Keratinocyte (primary cell): ENCODE measurements around the gene GPC5. TPM values are rescaled to one million over a fixed set of nuclear protein-coding genes. Genes with fewer than 3 reads are reported as not detected.

Experiments used
- DNase-seq: peaks from one replicate; pipeline ENCODE4 v3.0.0-alpha.2; 2011; ENCODE audit warnings: low read depth, missing footprints, low spot score
- FAIRE-seq: peaks from 2 replicates; lab custom pipeline; 2011; peaks lifted over from hg19 to GRCh38; lab: Jason Lieb, UNC
- H2AFZ ChIP-seq: 2 replicates; pipeline ENCODE4 v1.6.0; 2012; ENCODE audit warnings: low read length, control low read depth, inconsistent platforms; ENCODE audit not compliant: control insufficient read depth
- H3K27ac ChIP-seq: 2 replicates; pipeline ENCODE4 v1.5.1; 2011; ENCODE audit warnings: low read length; ENCODE audit not compliant: control insufficient read depth, insufficient read depth
- H3K27me3 ChIP-seq: 3 replicates; pipeline ENCODE4 v1.6.0; 2011; ENCODE audit warnings: low read length; ENCODE audit not compliant: control insufficient read depth, insufficient read depth; ENCODE audit errors: extremely low read depth
- H3K36me3 ChIP-seq, 2 experiments: 2 replicates in 1 of 2; 3 replicates in 1 of 2; pipeline ENCODE4 v1.5.1; 2011; ENCODE audit warnings: low read length in 2 of 2, mild to moderate bottlenecking in 1 of 2; ENCODE audit not compliant: control insufficient read depth in 2 of 2, insufficient read depth in 2 of 2; ENCODE audit errors: extremely low read depth in 1 of 2
- H3K4me1 ChIP-seq: 3 replicates; pipeline ENCODE4 v1.5.1; 2011; ENCODE audit warnings: low read length; ENCODE audit not compliant: control insufficient read depth, insufficient read depth; ENCODE audit errors: extremely low read depth
- H3K4me2 ChIP-seq: 3 replicates; pipeline ENCODE4 v1.6.0; 2011; ENCODE audit warnings: low read depth, low read length; ENCODE audit not compliant: control insufficient read depth, insufficient read depth; ENCODE audit errors: extremely low read depth
- H3K4me3 ChIP-seq, 3 experiments: fragments of 200-600 bp in 1 of 3; sonication (generic) in 1 of 3; 2 replicates in 2 of 3; 3 replicates in 1 of 3; pipeline ENCODE4 v1.5.1; 2011 to 2016; ENCODE audit warnings: low read length in 3 of 3, mild to moderate bottlenecking in 3 of 3, control low read depth in 2 of 3, inconsistent platforms in 1 of 3, low read depth in 1 of 3, mixed read lengths in 1 of 3, mixed run types in 1 of 3, moderate library complexity in 1 of 3; ENCODE audit not compliant: control insufficient read depth in 2 of 3, insufficient read depth in 2 of 3; ENCODE audit errors: extremely low read depth in 1 of 3
- H3K79me2 ChIP-seq: 2 replicates; pipeline ENCODE4 v1.6.0; 2012; ENCODE audit warnings: low read length; ENCODE audit not compliant: control insufficient read depth, insufficient read depth
- H3K9ac ChIP-seq: 3 replicates; pipeline ENCODE4 v1.6.0; 2011; ENCODE audit warnings: low read length; ENCODE audit not compliant: control insufficient read depth, insufficient read depth; ENCODE audit errors: extremely low read depth
- H3K9me1 ChIP-seq: 3 replicates; pipeline ENCODE4 v1.6.0; 2011; ENCODE audit warnings: low read length; ENCODE audit not compliant: control insufficient read depth, insufficient read depth; ENCODE audit errors: extremely low read depth
- H3K9me3 ChIP-seq: 2 replicates; pipeline ENCODE4 v1.5.1; 2012; ENCODE audit warnings: low read depth, low read length; ENCODE audit not compliant: control insufficient read depth
- H4K20me1 ChIP-seq: 3 replicates; pipeline ENCODE4 v1.6.0; 2011; ENCODE audit warnings: low read length; ENCODE audit not compliant: control insufficient read depth, insufficient read depth; ENCODE audit errors: extremely low read depth
- CTCF ChIP-seq, 3 experiments: IDR thresholded peaks in 1 of 3; conservative IDR thresholded peaks in 1 of 3; optimal IDR thresholded peaks in 1 of 3; 2 replicates in 2 of 3; 3 replicates in 1 of 3; pipeline versions ENCODE3 to v1.5.1; 2011; ENCODE audit warnings: low read length in 3 of 3, mild to moderate bottlenecking in 3 of 3, moderate library complexity in 2 of 3, control low read depth in 1 of 3, inconsistent platforms in 1 of 3; ENCODE audit not compliant: insufficient read depth in 2 of 3; ENCODE audit errors: extremely low read depth in 1 of 3
- EZH2 ChIP-seq: IDR thresholded peaks from one replicate; pipeline ENCODE4 v1.6.1; 2012; ENCODE audit warnings: inconsistent platforms, mild to moderate bottlenecking, low read length, moderate library complexity
- dilution Hi-C: fragments of 300-500 bp; cut with MboI; formaldehyde crosslinking; loops from one replicate; pipeline ENCODE4 v1.7.0; 2020; ENCODE audit warnings: low sequenced_read_pairs; ENCODE audit not compliant: extremely low pct_ligation_motif_present
- polyA plus RNA-seq, 5 experiments: library from polyadenylated mRNA; depleted of rRNA in 3 of 5; stranded (reverse) in 3 of 5; stranded (forward) in 1 of 5; unstranded in 1 of 5; fragments of >200 nt; gene quantifications; 1 replicate in 1 of 5; 2 replicates in 3 of 5; 3 replicates in 1 of 5; pipeline versions ENCODE4 v1.2.1 to v1.2.3, GENCODE V29; 2011 to 2012; ENCODE audit warnings: missing spikeins in 2 of 5, low read depth in 1 of 5, low replicate concordance in 1 of 5

GPC5 gene
- polyA plus RNA-seq, 1 donor (not counting 4 experiments of a cell fraction or from before 2014, with no cell fraction given), result 0.10 TPM

- TF ChIP-seq CTCF (optimal IDR thresholded peaks at IDR 0.05 in 1 of 3, IDR thresholded peaks at IDR 0.05 in 1 of 3, conservative IDR thresholded peaks at IDR 0.05 in 1 of 3; ENCODE audit: extremely low read depth in 1 of 3, insufficient read depth in 2 of 3, low read length in 3 of 3) (no peak), EZH2 (no peak)
- dilution Hi-C loops, result no loop called here
These were observed 1250.9 kb downstream of the GPC5 start for GRCh38 chr13:92649140-92649813.

GRCh38 chr13:92656103-92656502 lies 1257.7 kb downstream of the GPC5 start:
- Histone ChIP-seq H3K9me3 (no peaks in the 10 kb centered on the region), H3K9me1 (no peaks in the 10 kb centered on the region), H3K79me2 (no peaks in the 10 kb centered on the region), H3K27me3 (no peaks in the 10 kb centered on the region), H3K4me3 (no peak overlapping the region), H2AFZ (no peak overlapping the region), H4K20me1 (no peaks in the 10 kb centered on the region), H3K9ac (no peak overlapping the region), H3K4me1 (no peaks in the 10 kb centered on the region), H3K36me3 (no peaks in the 10 kb centered on the region), H3K4me2 (no peak overlapping the region), H3K27ac (no peak overlapping the region)
- dilution Hi-C loops, result no loop called here
- no peak for FAIRE-seq
- no peak for DNase-seq
- no peak for TF ChIP-seq EZH2
- TF ChIP-seq CTCF (optimal IDR thresholded peaks at IDR 0.05 in 1 of 3, IDR thresholded peaks at IDR 0.05 in 1 of 3, conservative IDR thresholded peaks at IDR 0.05 in 1 of 3; ENCODE audit: extremely low read depth in 1 of 3, insufficient read depth in 2 of 3, low read length in 3 of 3), result no peak

More at GRCh38 chr13:92649140-92649813, 1250.9 kb downstream of the GPC5 start:
- Histone ChIP-seq H3K4me2 (no peak overlapping the region), H3K79me2 (no peaks in the 10 kb centered on the region), H3K36me3 (no peaks in the 10 kb centered on the region), H3K4me3 (no peak overlapping the region), H3K9me3 (no peaks in the 10 kb centered on the region), H3K4me1 (no peaks in the 10 kb centered on the region), H3K27ac (no peak overlapping the region), H3K9me1 (no peaks in the 10 kb centered on the region), H3K27me3 (no peaks in the 10 kb centered on the region), H3K9ac (no peak overlapping the region), H4K20me1 (no peaks in the 10 kb centered on the region), H2AFZ (no peak overlapping the region)
- DNase-seq (no peak), FAIRE-seq (no peak)
